OCI-LY7 (cell line): ENCODE results near the gene LAMA2. TPM values are rescaled to one million over a fixed set of nuclear protein-coding genes. Genes with fewer than 3 reads are reported as not detected.
A peak's percentile ranks its signal among the peaks of the same experiment; 100 is the strongest.

ENCODE experiments used
- Bru-seq: library from RNA; stranded (reverse); fragments of 400-500 nt; gene quantifications from one replicate; lab custom pipeline; 2021; lab: Mats Ljungman, UMichigan
- BruChase-seq, 2 experiments: library from RNA; stranded (reverse); fragments of 400-500 nt; gene quantifications; one replicate each; lab custom pipeline; 2021; lab: Mats Ljungman, UMichigan
- BruUV-seq: library from RNA; stranded (reverse); fragments of 400-500 nt; replicated peaks from 2 replicates; lab custom pipeline; 2021; lab: Mats Ljungman, UMichigan
- CTCF ChIA-PET: fragments of 300-600 bp; sonication (Branson Sonifier 250); formaldehyde crosslinking; loops from one replicate; lab custom pipeline; 2022; ENCODE audit warnings: antibody characterized with exemption; ENCODE audit not compliant: unreplicated experiment; lab: Charles Lee
- POLR2A ChIA-PET: fragments of 300-600 bp; sonication (Branson Sonifier 250); formaldehyde crosslinking; loops from one replicate; lab custom pipeline; 2022; ENCODE audit warnings: antibody characterized with exemption; lab: Charles Lee
- DNase-seq: peaks from one replicate; pipeline ENCODE4 v3.0.0-alpha.2; 2015; ENCODE audit warnings: low spot score
- H2AFZ ChIP-seq: fragments of 200-600 bp; sonication (generic), shearing (Covaris generic); 2 replicates; pipeline ENCODE4 v1.6.1; 2014; ENCODE audit warnings: mild to moderate bottlenecking, antibody characterized with exemption, low read length, moderate library complexity
- H3K27ac ChIP-seq: fragments of 200-600 bp; sonication (generic); 2 replicates; pipeline ENCODE4 v1.5.1; 2014; ENCODE audit warnings: mixed run types, low read depth, mild to moderate bottlenecking, moderate library complexity, low read length, inconsistent platforms; ENCODE audit not compliant: poor library complexity, severe bottlenecking
- H3K36me3 ChIP-seq: fragments of 200-600 bp; sonication (generic); 2 replicates; pipeline ENCODE4 v1.6.1; 2014; ENCODE audit warnings: mild to moderate bottlenecking, antibody characterized with exemption, low read length, moderate library complexity, mixed read lengths; ENCODE audit not compliant: insufficient read depth
- H3K4me1 ChIP-seq: fragments of 200-600 bp; sonication (generic); 2 replicates; pipeline ENCODE4 v1.5.1; 2014; ENCODE audit warnings: mild to moderate bottlenecking, low read length; ENCODE audit not compliant: insufficient read depth, poor library complexity, severe bottlenecking
- H3K4me2 ChIP-seq: fragments of 200-600 bp; sonication (generic); 2 replicates; pipeline ENCODE4 v1.6.1; 2014; ENCODE audit warnings: mild to moderate bottlenecking, low read length
- H3K4me3 ChIP-seq: fragments of 200-600 bp; sonication (generic); 2 replicates; pipeline ENCODE4 v1.5.1; 2014; ENCODE audit warnings: mild to moderate bottlenecking, low read depth, low read length; ENCODE audit not compliant: poor library complexity, severe bottlenecking
- H3K79me2 ChIP-seq: fragments of 200-600 bp; sonication (generic); 2 replicates; pipeline ENCODE4 v1.6.1; 2016; ENCODE audit warnings: low read depth, mild to moderate bottlenecking, low read length, moderate library complexity, mixed read lengths; ENCODE audit not compliant: insufficient read depth
- H3K9me2 ChIP-seq: fragments of 200-600 bp; sonication (generic); 2 replicates; pipeline ENCODE4 v1.6.1; 2016; ENCODE audit warnings: mild to moderate bottlenecking, low read length, mixed read lengths; ENCODE audit not compliant: insufficient read depth
- H3K9me3 ChIP-seq: fragments of 200-600 bp; sonication (generic); 2 replicates; pipeline ENCODE4 v1.6.1; 2014; ENCODE audit warnings: mild to moderate bottlenecking, mixed run types, low read length, mixed read lengths
- H4K20me1 ChIP-seq: fragments of 200-600 bp; sonication (generic); 2 replicates; pipeline ENCODE4 v1.6.1; 2014; ENCODE audit warnings: mild to moderate bottlenecking, antibody characterized with exemption, low read length, moderate library complexity, mixed read lengths; ENCODE audit not compliant: insufficient read depth
- EZH2phosphoT487 ChIP-seq: fragments of 200-600 bp; sonication (generic); IDR thresholded peaks from 2 replicates; pipeline ENCODE4 v1.6.1; 2018; ENCODE audit warnings: low read depth, borderline replicate concordance, mild to moderate bottlenecking, mixed run types, antibody characterized with exemption, low read length, moderate library complexity, mixed read lengths
- intact Hi-C: fragments of 100-400 bp; cut with micrococcal nuclease; formaldehyde crosslinking; loops from one replicate; pipeline ENCODE4 v1.10.0; 2022; ENCODE audit not compliant: unreplicated experiment
- long read RNA-seq: library from polyadenylated mRNA; stranded (forward); transcript quantifications from one replicate; pipeline ENCODE4 v2.0.0, GENCODE V29; 2022
- total RNA-seq, 2 experiments: library from RNA; depleted of rRNA in 1 of 2; stranded (reverse); fragments of >200 nt in 1 of 2; shearing (Covaris generic) in 1 of 2; gene quantifications; 2 replicates each; pipeline ENCODE4 v1.2.3, GENCODE V29; 2014 to 2022
- TF ChIP-seq, protein P1 (sequence below): fragments of 200-600 bp; sonication (generic); conservative IDR thresholded peaks from 2 replicates; pipeline ENCODE4 v1.5.1; 2014; ENCODE audit warnings: mild to moderate bottlenecking, antibody characterized with exemption, low read length, moderate library complexity, mixed read lengths

The LAMA2 gene, protein sequence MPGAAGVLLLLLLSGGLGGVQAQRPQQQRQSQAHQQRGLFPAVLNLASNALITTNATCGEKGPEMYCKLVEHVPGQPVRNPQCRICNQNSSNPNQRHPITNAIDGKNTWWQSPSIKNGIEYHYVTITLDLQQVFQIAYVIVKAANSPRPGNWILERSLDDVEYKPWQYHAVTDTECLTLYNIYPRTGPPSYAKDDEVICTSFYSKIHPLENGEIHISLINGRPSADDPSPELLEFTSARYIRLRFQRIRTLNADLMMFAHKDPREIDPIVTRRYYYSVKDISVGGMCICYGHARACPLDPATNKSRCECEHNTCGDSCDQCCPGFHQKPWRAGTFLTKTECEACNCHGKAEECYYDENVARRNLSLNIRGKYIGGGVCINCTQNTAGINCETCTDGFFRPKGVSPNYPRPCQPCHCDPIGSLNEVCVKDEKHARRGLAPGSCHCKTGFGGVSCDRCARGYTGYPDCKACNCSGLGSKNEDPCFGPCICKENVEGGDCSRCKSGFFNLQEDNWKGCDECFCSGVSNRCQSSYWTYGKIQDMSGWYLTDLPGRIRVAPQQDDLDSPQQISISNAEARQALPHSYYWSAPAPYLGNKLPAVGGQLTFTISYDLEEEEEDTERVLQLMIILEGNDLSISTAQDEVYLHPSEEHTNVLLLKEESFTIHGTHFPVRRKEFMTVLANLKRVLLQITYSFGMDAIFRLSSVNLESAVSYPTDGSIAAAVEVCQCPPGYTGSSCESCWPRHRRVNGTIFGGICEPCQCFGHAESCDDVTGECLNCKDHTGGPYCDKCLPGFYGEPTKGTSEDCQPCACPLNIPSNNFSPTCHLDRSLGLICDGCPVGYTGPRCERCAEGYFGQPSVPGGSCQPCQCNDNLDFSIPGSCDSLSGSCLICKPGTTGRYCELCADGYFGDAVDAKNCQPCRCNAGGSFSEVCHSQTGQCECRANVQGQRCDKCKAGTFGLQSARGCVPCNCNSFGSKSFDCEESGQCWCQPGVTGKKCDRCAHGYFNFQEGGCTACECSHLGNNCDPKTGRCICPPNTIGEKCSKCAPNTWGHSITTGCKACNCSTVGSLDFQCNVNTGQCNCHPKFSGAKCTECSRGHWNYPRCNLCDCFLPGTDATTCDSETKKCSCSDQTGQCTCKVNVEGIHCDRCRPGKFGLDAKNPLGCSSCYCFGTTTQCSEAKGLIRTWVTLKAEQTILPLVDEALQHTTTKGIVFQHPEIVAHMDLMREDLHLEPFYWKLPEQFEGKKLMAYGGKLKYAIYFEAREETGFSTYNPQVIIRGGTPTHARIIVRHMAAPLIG (N-terminal part only)
- total RNA-seq (2014; rRNA removed; shearing (Covaris generic)) = not detected in 2 replicates
- total RNA-seq (2022) = not detected in 2 replicates
- percentile 3 among the genes with signal in this experiment for Bru-seq, nascent RNA
- percentile 2 among the genes with signal in this experiment for BruChase-seq, experiment 1, labeled RNA remaining after a 6-hour chase
- BruChase-seq, experiment 2, labeled RNA remaining after a 2-hour chase = percentile 5 among the genes with signal in this experiment
- long read RNA-seq = 0 reads

DNA sequence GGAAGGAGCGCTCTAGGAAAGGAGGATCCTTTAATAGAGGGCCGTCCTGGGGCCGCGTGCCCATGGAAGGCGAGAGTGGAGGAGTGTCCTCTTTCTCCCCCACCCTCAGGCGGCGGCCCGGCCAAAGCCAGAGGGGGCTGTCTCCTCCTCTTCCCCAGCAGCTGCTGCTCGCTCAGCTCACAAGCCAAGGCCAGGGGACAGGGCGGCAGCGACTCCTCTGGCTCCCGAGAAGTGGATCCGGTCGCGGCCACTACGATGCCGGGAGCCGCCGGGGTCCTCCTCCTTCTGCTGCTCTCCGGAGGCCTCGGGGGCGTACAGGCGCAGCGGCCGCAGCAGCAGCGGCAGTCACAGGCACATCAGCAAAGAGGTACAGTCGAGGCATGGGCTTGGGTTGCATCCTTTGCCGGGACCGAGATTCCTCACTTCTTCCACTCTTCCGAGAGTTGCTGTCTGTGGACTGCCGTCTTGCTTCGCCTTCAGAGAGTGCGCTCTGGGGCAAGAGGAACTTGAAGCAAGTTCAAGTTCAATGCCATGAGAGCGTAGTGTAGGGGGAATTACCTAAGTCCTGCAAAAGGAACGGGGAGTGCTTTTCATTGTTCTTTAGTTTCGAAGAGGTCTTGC is at the start of gene LAMA2:
LAMA2 (plus strand) TSS at position 148 of the 621 bp plus-strand sequence; CDS start at position 256, 108 bp downstream.
- no peak for DNase-seq
- Histone ChIP-seq H3K4me1 (no peaks in the 10 kb centered on the region), H2AFZ (no peak within 1 kb of the TSS), H3K9me2 (no peaks in the 10 kb centered on the region), H3K79me2 (no peaks in the 10 kb centered on the region), H3K4me2 (no peak within 1 kb of the TSS), H3K9me3 (no peaks in the 10 kb centered on the region), H3K36me3 (no peaks in the 10 kb centered on the region), H4K20me1 (no peaks in the 10 kb centered on the region), H3K4me3 (no peak within 1 kb of the TSS), H3K27ac (no peak within 1 kb of the TSS)
- ChIA-PET POLR2A (no interaction called here), CTCF (no interaction called here)
- TF ChIP-seq EZH2phosphoT487 = no peak
- TF ChIP-seq, protein P1, sequence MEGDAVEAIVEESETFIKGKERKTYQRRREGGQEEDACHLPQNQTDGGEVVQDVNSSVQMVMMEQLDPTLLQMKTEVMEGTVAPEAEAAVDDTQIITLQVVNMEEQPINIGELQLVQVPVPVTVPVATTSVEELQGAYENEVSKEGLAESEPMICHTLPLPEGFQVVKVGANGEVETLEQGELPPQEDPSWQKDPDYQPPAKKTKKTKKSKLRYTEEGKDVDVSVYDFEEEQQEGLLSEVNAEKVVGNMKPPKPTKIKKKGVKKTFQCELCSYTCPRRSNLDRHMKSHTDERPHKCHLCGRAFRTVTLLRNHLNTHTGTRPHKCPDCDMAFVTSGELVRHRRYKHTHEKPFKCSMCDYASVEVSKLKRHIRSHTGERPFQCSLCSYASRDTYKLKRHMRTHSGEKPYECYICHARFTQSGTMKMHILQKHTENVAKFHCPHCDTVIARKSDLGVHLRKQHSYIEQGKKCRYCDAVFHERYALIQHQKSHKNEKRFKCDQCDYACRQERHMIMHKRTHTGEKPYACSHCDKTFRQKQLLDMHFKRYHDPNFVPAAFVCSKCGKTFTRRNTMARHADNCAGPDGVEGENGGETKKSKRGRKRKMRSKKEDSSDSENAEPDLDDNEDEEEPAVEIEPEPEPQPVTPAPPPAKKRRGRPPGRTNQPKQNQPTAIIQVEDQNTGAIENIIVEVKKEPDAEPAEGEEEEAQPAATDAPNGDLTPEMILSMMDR = no peak
- intact Hi-C loops = no loop called here
- no TSS peak for BruUV-seq

DNA sequence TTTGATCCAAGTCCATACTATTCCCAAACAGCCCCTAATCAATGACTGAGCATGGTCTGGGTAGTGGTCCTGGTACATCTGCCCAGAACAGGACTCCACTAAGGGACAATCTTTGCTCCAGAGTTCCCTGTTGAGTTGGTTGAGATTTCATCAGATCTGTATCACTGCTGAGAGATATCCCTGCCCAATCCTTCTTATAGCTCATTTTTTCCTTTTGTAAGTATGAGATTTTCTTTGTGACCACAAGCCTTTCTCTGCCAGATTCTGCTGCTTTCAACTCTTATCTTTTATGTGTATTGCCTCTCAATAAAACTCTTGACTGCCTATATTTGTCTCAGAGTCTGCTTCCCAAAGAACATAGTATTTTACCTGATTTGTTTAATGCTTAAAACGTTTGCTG is 46.2 kb upstream of the LAMA2 start:
- Histone ChIP-seq H3K4me2 (no peak overlapping the region), H2AFZ (no peak overlapping the region), H3K79me2 (no peaks in the 10 kb centered on the region), H3K4me1 (no peaks in the 10 kb centered on the region), H4K20me1 (no peaks in the 10 kb centered on the region), H3K9me2 (no peaks in the 10 kb centered on the region), H3K27ac (no peak overlapping the region), H3K4me3 (no peak overlapping the region), H3K36me3 (no peaks in the 10 kb centered on the region), H3K9me3 (no peaks in the 10 kb centered on the region)
- POLR2A ChIA-PET = interaction anchor here (0.6 kb wide), 1 partner anchor 87 kb away, joined by 3 read pairs; no protein-coding TSS in a partner anchor
- no TSS peak for BruUV-seq
- DNase-seq = no peak
- intact Hi-C loops = no loop called here
- TF ChIP-seq, protein P1 = no peak
- CTCF ChIA-PET = no interaction called here
